IPS-15b (cell line): ENCODE results near the gene ERC2.
"Not testable (repeated sequence)": the region's sequence is repeated elsewhere in the genome, so short reads cannot be mapped to it uniquely, and the experiment has no call there.

Source experiments
- H3K27me3 ChIP-seq: one replicate; pipeline ENCODE4 v1.6.1; 2013; ENCODE audit warnings: low read length; ENCODE audit not compliant: control insufficient read depth, insufficient read depth
- H3K36me3 ChIP-seq: one replicate; pipeline ENCODE4 v1.6.1; 2013; ENCODE audit warnings: low read length; ENCODE audit not compliant: control insufficient read depth, insufficient read depth
- H3K4me1 ChIP-seq: one replicate; pipeline ENCODE4 v1.6.1; 2013; ENCODE audit warnings: mild to moderate bottlenecking, low read length; ENCODE audit not compliant: control insufficient read depth, insufficient read depth
- H3K4me3 ChIP-seq: one replicate; pipeline ENCODE4 v1.5.1; 2013; ENCODE audit warnings: low read depth, low read length
- H3K9ac ChIP-seq: one replicate; pipeline ENCODE4 v1.6.1; 2013; ENCODE audit warnings: low read depth, mild to moderate bottlenecking, low read length
- H3K9me3 ChIP-seq: one replicate; pipeline ENCODE4 v1.6.1; 2013; ENCODE audit warnings: mild to moderate bottlenecking, low read length; ENCODE audit not compliant: control insufficient read depth, insufficient read depth

The ERC2 gene

GRCh38 chr3:56081246-56081645, 387.0 kb downstream of the ERC2 start:
- H3K27me3 ChIP-seq = no peaks in the 10 kb centered on the region
- H3K36me3 ChIP-seq = no peaks in the 10 kb centered on the region
- no peak overlapping the region for H3K4me3 ChIP-seq
- no peak overlapping the region for H3K9ac ChIP-seq
- no peaks in the 10 kb centered on the region for H3K9me3 ChIP-seq
- no peaks in the 10 kb centered on the region for H3K4me1 ChIP-seq

GRCh38 chr3:56076746-56077145, 391.5 kb downstream of the ERC2 start:
- Histone ChIP-seq H3K4me3 (no peak overlapping the region), H3K4me1 (no peaks in the 10 kb centered on the region), H3K36me3 (no peaks in the 10 kb centered on the region), H3K27me3 (no peaks in the 10 kb centered on the region), H3K9me3 (no peaks in the 10 kb centered on the region), H3K9ac (no peak overlapping the region)

GRCh38 chr3:56075089-56075488, 393.2 kb downstream of the ERC2 start:
- H3K4me3 ChIP-seq = no peak overlapping the region
- no peaks in the 10 kb centered on the region for H3K9me3 ChIP-seq
- H3K4me1 ChIP-seq = no peaks in the 10 kb centered on the region
- no peaks in the 10 kb centered on the region for H3K36me3 ChIP-seq
- no peak overlapping the region for H3K9ac ChIP-seq
- H3K27me3 ChIP-seq = no peaks in the 10 kb centered on the region

GRCh38 chr3:56069766-56070165, 398.5 kb downstream of the ERC2 start:
- H3K27me3 ChIP-seq = no peaks in the 10 kb centered on the region
- no peaks in the 10 kb centered on the region for H3K36me3 ChIP-seq
- no peaks in the 10 kb centered on the region for H3K9me3 ChIP-seq
- no peaks in the 10 kb centered on the region for H3K4me1 ChIP-seq
- no peak overlapping the region for H3K9ac ChIP-seq
- H3K4me3 ChIP-seq = no peak overlapping the region

- H3K9ac ChIP-seq, H3K36me3 ChIP-seq, H3K4me3 ChIP-seq, H3K4me1 ChIP-seq, H3K27me3 ChIP-seq, H3K9me3 ChIP-seq: not testable (repeated sequence)
Measured at GRCh38 chr3:56066405-56066804, 401.9 kb downstream of the ERC2 start.

GRCh38 chr3:56064684-56065083, 403.6 kb downstream of the ERC2 start:
- Histone ChIP-seq H3K36me3 (no peaks in the 10 kb centered on the region), H3K9ac (no peak overlapping the region), H3K9me3 (no peaks in the 10 kb centered on the region), H3K4me1 (no peaks in the 10 kb centered on the region), H3K27me3 (no peaks in the 10 kb centered on the region), H3K4me3 (no peak overlapping the region)

GRCh38 chr3:56061279-56061626, 407.0 kb downstream of the ERC2 start:
- no peak overlapping the region for H3K9ac ChIP-seq
- no peaks in the 10 kb centered on the region for H3K36me3 ChIP-seq
- no peaks in the 10 kb centered on the region for H3K9me3 ChIP-seq
- no peak overlapping the region for H3K4me3 ChIP-seq
- H3K4me1 ChIP-seq = no peaks in the 10 kb centered on the region
- no peaks in the 10 kb centered on the region for H3K27me3 ChIP-seq

- H3K36me3 ChIP-seq = no peaks in the 10 kb centered on the region
- no peaks in the 10 kb centered on the region for H3K9me3 ChIP-seq
- H3K27me3 ChIP-seq = no peaks in the 10 kb centered on the region
- H3K9ac ChIP-seq = no peak overlapping the region
- H3K4me3 ChIP-seq = no peak overlapping the region
- peaks cover 1% of the 10 kb centered on the region for H3K4me1 ChIP-seq
Measured at GRCh38 chr3:56060521-56061278, 407.6 kb downstream of the ERC2 start.

- Histone ChIP-seq H3K4me1 (peaks cover 11% of the 10 kb centered on the region), H3K27me3 (no peaks in the 10 kb centered on the region), H3K9ac (no peak overlapping the region), H3K4me3 (no peak overlapping the region), H3K36me3 (no peaks in the 10 kb centered on the region), H3K9me3 (no peaks in the 10 kb centered on the region)
Measured at GRCh38 chr3:56059731-56060130, 408.5 kb downstream of the ERC2 start.

- Histone ChIP-seq H3K4me1 (peaks cover 34% of the 10 kb centered on the region), H3K9ac (no peak overlapping the region), H3K27me3 (no peaks in the 10 kb centered on the region), H3K4me3 (no peak overlapping the region), H3K36me3 (no peaks in the 10 kb centered on the region), H3K9me3 (no peaks in the 10 kb centered on the region)
Measured at GRCh38 chr3:56055951-56056350, 412.3 kb downstream of the ERC2 start.

- no peaks in the 10 kb centered on the region for H3K36me3 ChIP-seq
- H3K9ac ChIP-seq = no peak overlapping the region
- peaks cover 34% of the 10 kb centered on the region for H3K4me1 ChIP-seq
- H3K9me3 ChIP-seq = no peaks in the 10 kb centered on the region
- H3K27me3 ChIP-seq = no peaks in the 10 kb centered on the region
- H3K4me3 ChIP-seq = no peak overlapping the region
Measured at GRCh38 chr3:56055546-56055945, 412.7 kb downstream of the ERC2 start.

GRCh38 chr3:56054844-56055243, 413.4 kb downstream of the ERC2 start:
- no peaks in the 10 kb centered on the region for H3K27me3 ChIP-seq
- H3K4me1 ChIP-seq = peaks cover 34% of the 10 kb centered on the region
- no peak overlapping the region for H3K4me3 ChIP-seq
- H3K36me3 ChIP-seq = no peaks in the 10 kb centered on the region
- no peak overlapping the region for H3K9ac ChIP-seq
- H3K9me3 ChIP-seq = no peaks in the 10 kb centered on the region
